ENCODE measurements around the gene MRPL47.

MRPL47 gene

DNA sequence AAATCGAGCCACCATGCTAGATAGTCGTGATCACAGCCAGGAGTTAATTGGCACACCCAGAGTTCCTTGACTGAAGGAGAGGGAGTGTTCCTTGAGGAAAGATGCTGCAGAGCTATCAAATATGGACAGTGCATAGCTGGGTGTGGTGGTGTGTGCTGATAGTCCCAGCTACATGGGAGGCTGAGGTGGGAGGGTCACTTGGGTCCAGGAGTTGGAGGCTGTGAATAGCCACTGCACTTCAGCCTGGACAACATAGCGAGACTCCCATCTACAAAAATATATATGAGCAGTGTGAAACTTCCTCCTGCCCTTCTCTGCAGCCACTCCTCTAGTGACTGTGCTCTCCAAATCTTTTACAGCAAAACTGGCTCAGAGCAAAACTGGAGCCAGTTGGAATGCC, 38.4 kb upstream of the MRPL47 start:
- ChIA-PET POLR2A (interaction anchor here (0.8 kb wide), 1 partner anchor 10 kb away, joined by 3 read pairs; the partner anchor contains the start of gene USP13), CTCF (no interaction called here)
- TF ChIP-seq, protein P1, sequence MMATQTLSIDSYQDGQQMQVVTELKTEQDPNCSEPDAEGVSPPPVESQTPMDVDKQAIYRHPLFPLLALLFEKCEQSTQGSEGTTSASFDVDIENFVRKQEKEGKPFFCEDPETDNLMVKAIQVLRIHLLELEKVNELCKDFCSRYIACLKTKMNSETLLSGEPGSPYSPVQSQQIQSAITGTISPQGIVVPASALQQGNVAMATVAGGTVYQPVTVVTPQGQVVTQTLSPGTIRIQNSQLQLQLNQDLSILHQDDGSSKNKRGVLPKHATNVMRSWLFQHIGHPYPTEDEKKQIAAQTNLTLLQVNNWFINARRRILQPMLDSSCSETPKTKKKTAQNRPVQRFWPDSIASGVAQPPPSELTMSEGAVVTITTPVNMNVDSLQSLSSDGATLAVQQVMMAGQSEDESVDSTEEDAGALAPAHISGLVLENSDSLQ (IDR thresholded peaks at IDR 0.05): no peak
- TF ChIP-seq L3MBTL2 (conservative IDR thresholded peaks at IDR 0.05) (no peak), LEF1 (IDR thresholded peaks at IDR 0.05; ENCODE audit: borderline replicate concordance) (no peak), CTBP1 (IDR thresholded peaks at IDR 0.05; ENCODE audit: borderline replicate concordance) (no peak), FOXM1 (IDR thresholded peaks at IDR 0.05; ENCODE audit: borderline replicate concordance) (no peak), FOXA1 (IDR thresholded peaks at IDR 0.05) (no peak), BHLHE40 (IDR thresholded peaks at IDR 0.05; ENCODE audit: borderline replicate concordance) (no peak), HDGF (IDR thresholded peaks at IDR 0.05; ENCODE audit: borderline replicate concordance) (no peak), FOXK2 (IDR thresholded peaks at IDR 0.05) (no peak), TARDBP (IDR thresholded peaks at IDR 0.05) (no peak), SP1 (IDR thresholded peaks at IDR 0.05) (no peak), SUZ12 (IDR thresholded peaks at IDR 0.05) (no peak), ZNF384 (IDR thresholded peaks at IDR 0.05) (no peak)
- DNase-seq (ENCODE audit: extremely low spot score): no peak

DNA sequence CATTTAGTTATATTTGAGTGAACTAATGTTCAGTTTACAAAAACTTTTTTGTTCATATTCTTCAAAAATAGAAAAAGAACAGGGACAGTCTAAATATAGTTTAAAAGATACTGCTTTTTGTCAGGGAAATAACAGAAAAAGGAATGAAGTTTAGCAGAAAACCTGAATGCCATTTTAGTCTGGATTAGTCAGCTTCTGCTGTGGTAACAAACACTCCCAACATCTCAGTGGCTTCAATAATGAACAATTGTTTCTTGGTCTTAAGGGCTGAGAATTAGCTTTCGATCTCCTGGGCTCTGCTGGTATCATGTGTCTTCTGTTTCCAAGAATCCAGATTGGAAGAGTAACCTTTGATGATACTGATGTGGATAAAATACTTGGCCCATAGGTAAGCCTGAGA, 36.0 kb upstream of the MRPL47 start:
- POLR2A ChIA-PET: no interaction called here
- CTCF ChIA-PET: no interaction called here
- TF ChIP-seq LEF1 (IDR thresholded peaks at IDR 0.05; ENCODE audit: borderline replicate concordance) (no peak), NFRKB (IDR thresholded peaks at IDR 0.05) (no peak), BHLHE40 (IDR thresholded peaks at IDR 0.05; ENCODE audit: borderline replicate concordance) (no peak), HDGF (IDR thresholded peaks at IDR 0.05; ENCODE audit: borderline replicate concordance) (no peak), CTBP1 (IDR thresholded peaks at IDR 0.05; ENCODE audit: borderline replicate concordance) (no peak), ELF4 (IDR thresholded peaks at IDR 0.05) (no peak), ARNT (IDR thresholded peaks at IDR 0.05) (no peak), FOXK2 (IDR thresholded peaks at IDR 0.05) (no peak), FOXA1 (IDR thresholded peaks at IDR 0.05) (no peak), SUZ12 (IDR thresholded peaks at IDR 0.05) (no peak), TARDBP (IDR thresholded peaks at IDR 0.05) (no peak), ZNF384 (IDR thresholded peaks at IDR 0.05) (no peak), SP1 (IDR thresholded peaks at IDR 0.05) (no peak), L3MBTL2 (conservative IDR thresholded peaks at IDR 0.05) (no peak), FOXM1 (IDR thresholded peaks at IDR 0.05; ENCODE audit: borderline replicate concordance) (no peak)
- TF ChIP-seq, protein P1 (IDR thresholded peaks at IDR 0.05): no peak
- no peak for DNase-seq (ENCODE audit: extremely low spot score)

DNA sequence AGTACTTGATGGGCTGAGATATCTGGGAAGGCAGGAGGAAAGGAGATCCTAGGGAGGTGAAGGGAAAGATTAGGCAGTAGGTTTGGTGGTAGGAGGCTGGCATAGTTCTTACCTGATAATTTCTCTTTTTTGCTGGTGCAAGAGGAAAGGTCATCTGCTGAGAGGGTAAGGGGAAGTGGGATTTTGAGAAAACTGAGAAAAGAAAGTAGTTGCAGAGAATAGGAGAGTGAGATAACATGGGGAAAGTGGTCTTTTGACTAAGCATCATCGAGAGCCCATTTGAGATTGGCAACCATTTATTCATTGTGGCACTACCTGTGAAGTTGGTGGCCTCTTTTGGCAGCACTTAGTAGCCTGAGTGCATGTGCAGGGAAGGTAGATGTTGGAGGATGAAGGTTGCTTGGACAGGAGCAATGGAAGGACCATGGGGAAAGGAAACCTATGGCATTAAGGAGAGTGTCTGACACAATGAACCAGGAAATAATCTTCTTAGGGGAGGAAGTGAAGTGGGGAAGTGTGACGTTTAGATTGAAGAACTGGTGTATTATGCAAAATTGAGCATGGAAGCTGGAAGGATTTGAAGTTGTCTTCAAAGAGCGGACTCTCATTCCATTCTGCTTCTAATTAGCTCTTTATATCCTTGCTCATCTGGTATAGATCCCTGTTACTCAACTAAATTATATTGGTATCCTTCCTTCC, 26.5 kb upstream of the MRPL47 start:
- ChIA-PET POLR2A (interaction anchor here (0.7 kb wide), 1 partner anchor 1350 kb away, joined by 3 read pairs; no protein-coding TSS in a partner anchor), CTCF (no interaction called here)
- no peak for DNase-seq (ENCODE audit: extremely low spot score)
- no peak for TF ChIP-seq BHLHE40 (IDR thresholded peaks at IDR 0.05; ENCODE audit: borderline replicate concordance)
- no peak for TF ChIP-seq TARDBP (IDR thresholded peaks at IDR 0.05)
- no peak for TF ChIP-seq L3MBTL2 (conservative IDR thresholded peaks at IDR 0.05)
- TF ChIP-seq NFRKB (IDR thresholded peaks at IDR 0.05): no peak
- no peak for TF ChIP-seq FOXK2 (IDR thresholded peaks at IDR 0.05)
- no peak for TF ChIP-seq SP1 (IDR thresholded peaks at IDR 0.05)
- no peak for TF ChIP-seq ELF4 (IDR thresholded peaks at IDR 0.05)
- no peak for TF ChIP-seq FOXA1 (IDR thresholded peaks at IDR 0.05)
- TF ChIP-seq CTBP1 (IDR thresholded peaks at IDR 0.05; ENCODE audit: borderline replicate concordance): no peak
- no peak for TF ChIP-seq ARNT (IDR thresholded peaks at IDR 0.05)
- TF ChIP-seq, protein P1 (IDR thresholded peaks at IDR 0.05): no peak
- TF ChIP-seq LEF1 (IDR thresholded peaks at IDR 0.05; ENCODE audit: borderline replicate concordance): no peak
- no peak for TF ChIP-seq SUZ12 (IDR thresholded peaks at IDR 0.05)
- TF ChIP-seq ZNF384 (IDR thresholded peaks at IDR 0.05): no peak
- no peak for TF ChIP-seq HDGF (IDR thresholded peaks at IDR 0.05; ENCODE audit: borderline replicate concordance)
- no peak for TF ChIP-seq FOXM1 (IDR thresholded peaks at IDR 0.05; ENCODE audit: borderline replicate concordance)

DNA sequence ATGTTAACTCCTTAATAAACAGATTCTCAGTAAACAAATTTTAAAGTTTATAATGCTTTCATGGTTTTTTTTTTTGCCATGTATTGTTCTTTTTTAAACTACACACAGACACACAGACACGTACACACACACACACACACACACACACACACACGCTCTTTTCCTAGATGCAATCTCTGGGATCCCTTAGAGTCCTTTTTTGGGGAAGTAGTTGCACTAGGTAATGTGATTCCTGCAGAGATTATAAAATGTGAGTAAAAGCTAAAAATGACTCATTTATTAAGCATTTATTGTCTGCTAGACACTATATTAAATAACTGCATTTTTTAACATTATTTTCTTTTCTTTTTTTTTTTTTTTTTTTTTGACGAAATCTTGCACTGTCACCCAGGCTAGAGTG, 20.0 kb upstream of the MRPL47 start:
- POLR2A ChIA-PET: no interaction called here
- CTCF ChIA-PET: no interaction called here
- no peak for DNase-seq (ENCODE audit: extremely low spot score)
- TF ChIP-seq LEF1 (IDR thresholded peaks at IDR 0.05; ENCODE audit: borderline replicate concordance): no peak

DNA sequence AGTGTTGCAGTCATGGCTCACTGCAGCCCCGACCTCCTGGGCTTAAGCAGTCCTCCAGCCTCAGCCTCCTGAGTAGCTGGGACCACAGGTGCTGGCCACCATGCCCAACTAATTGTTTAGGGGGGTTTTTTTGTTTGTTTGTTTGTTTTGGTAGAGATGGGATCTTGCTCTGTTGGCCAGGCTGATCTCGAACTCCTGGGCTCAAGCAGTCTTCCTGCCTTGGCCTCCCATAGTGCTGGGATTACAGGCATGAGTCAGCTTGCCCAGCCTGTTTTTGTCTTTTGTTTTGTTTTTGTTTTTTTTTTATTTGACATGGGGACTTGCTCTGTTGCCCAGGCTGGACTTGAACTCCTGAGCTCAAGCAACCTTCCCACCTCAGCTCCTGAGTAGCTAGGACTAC, 17.6 kb upstream of the MRPL47 start:
- ChIA-PET CTCF (no interaction called here), POLR2A (no interaction called here)
- DNase-seq (ENCODE audit: extremely low spot score): no peak
- TF ChIP-seq L3MBTL2 (conservative IDR thresholded peaks at IDR 0.05): no peak
- TF ChIP-seq ELF4 (IDR thresholded peaks at IDR 0.05): no peak
- TF ChIP-seq HDGF (IDR thresholded peaks at IDR 0.05; ENCODE audit: borderline replicate concordance): no peak
- TF ChIP-seq BHLHE40 (IDR thresholded peaks at IDR 0.05; ENCODE audit: borderline replicate concordance): no peak
- no peak for TF ChIP-seq FOXA1 (IDR thresholded peaks at IDR 0.05)
- TF ChIP-seq FOXM1 (IDR thresholded peaks at IDR 0.05; ENCODE audit: borderline replicate concordance): no peak

DNA sequence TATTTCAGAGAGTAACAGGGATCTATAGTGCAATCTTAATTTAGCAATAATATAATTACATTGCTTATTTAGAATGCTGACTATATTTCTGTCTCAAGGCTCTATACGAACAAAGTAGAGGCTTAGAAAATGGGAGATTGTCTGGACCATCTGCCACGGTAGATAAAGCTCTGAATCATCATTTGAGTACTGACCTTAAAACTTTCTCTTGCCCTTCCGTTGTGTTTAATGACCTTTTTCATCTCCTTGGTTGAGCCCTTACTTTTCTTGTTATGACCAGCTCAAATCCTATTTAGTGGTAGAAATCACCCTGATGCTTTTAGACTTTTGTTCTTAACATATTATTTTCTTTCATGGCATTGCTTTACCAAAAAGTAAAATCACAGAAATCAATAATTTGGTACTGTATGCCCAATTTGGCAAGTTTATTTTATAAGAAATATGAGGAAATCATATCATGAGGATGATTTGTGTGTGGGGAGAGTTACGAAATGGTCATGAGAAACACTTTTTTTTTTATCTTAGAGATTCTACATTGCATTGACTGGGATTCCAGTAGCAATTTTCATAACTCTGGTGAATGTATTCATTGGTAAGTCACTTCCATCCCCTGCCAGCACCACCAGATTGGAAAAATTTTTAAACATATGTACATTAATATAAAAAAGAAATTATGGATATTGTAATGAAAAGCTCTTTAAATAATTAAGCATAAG, 11.2 kb upstream of the MRPL47 start:
- DNase-seq (ENCODE audit: extremely low spot score): no peak
- TF ChIP-seq ELF4 (IDR thresholded peaks at IDR 0.05): no peak
- TF ChIP-seq, protein P1 (IDR thresholded peaks at IDR 0.05): no peak
- TF ChIP-seq ARNT (IDR thresholded peaks at IDR 0.05): no peak
- no peak for TF ChIP-seq L3MBTL2 (conservative IDR thresholded peaks at IDR 0.05)
- TF ChIP-seq NFRKB (IDR thresholded peaks at IDR 0.05): no peak
- no peak for TF ChIP-seq BHLHE40 (IDR thresholded peaks at IDR 0.05; ENCODE audit: borderline replicate concordance)
- no peak for TF ChIP-seq FOXM1 (IDR thresholded peaks at IDR 0.05; ENCODE audit: borderline replicate concordance)
- TF ChIP-seq LEF1 (IDR thresholded peaks at IDR 0.05; ENCODE audit: borderline replicate concordance): no peak
- no peak for TF ChIP-seq SP1 (IDR thresholded peaks at IDR 0.05)
- TF ChIP-seq FOXK2 (IDR thresholded peaks at IDR 0.05): no peak
- TF ChIP-seq SUZ12 (IDR thresholded peaks at IDR 0.05): no peak
- no peak for TF ChIP-seq CTBP1 (IDR thresholded peaks at IDR 0.05; ENCODE audit: borderline replicate concordance)
- TF ChIP-seq HDGF (IDR thresholded peaks at IDR 0.05; ENCODE audit: borderline replicate concordance): no peak
- no peak for TF ChIP-seq FOXA1 (IDR thresholded peaks at IDR 0.05)
- no peak for TF ChIP-seq ZNF384 (IDR thresholded peaks at IDR 0.05)
- TF ChIP-seq TARDBP (IDR thresholded peaks at IDR 0.05): no peak
- POLR2A ChIA-PET: no interaction called here
- CTCF ChIA-PET: interaction anchor here (0.9 kb wide), 1 partner anchor 34 kb away, joined by 3 read pairs; no protein-coding TSS in a partner anchor
